H1 (cell line): ENCODE data around the gene RNF225. TPM values are rescaled to one million over a fixed set of nuclear protein-coding genes. Genes with fewer than 3 reads are reported as not detected.

Experiments
- CTCF ChIA-PET: fragments of 300-600 bp; sonication (Branson Sonifier 250); formaldehyde crosslinking; loops from one replicate; lab custom pipeline; 2021; ENCODE audit not compliant: partially characterized antibody; lab: Charles Lee
- POLR2A ChIA-PET: fragments of 300-600 bp; sonication (Branson Sonifier 250); formaldehyde crosslinking; loops from one replicate; lab custom pipeline; 2021; ENCODE audit warnings: inconsistent platforms; ENCODE audit not compliant: partially characterized antibody; lab: Charles Lee
- DNase-seq, 2 experiments: peaks; one replicate each; pipeline versions ENCODE4 v3.0.0 to v3.0.0-alpha.2; 2010 to 2022; ENCODE audit warnings: low spot score in 2 of 2, low read depth in 1 of 2, mixed read lengths in 1 of 2
- FAIRE-seq: peaks from 2 replicates; lab custom pipeline; 2011; peaks lifted over from hg19 to GRCh38; lab: Jason Lieb, UNC
- H2AFZ ChIP-seq: 2 replicates; pipeline ENCODE4 v1.8.1; 2012; ENCODE audit warnings: low read length, inconsistent platforms
- H2AK5ac ChIP-seq: 2 replicates; pipeline ENCODE4 v1.6.1; 2013; ENCODE audit warnings: low read depth, low read length
- H2BK120ac ChIP-seq: replicated peaks from 2 replicates; pipeline ENCODE3; 2013; ENCODE audit warnings: low read depth, low read length, inconsistent platforms
- H2BK12ac ChIP-seq: 2 replicates; pipeline ENCODE4 v1.6.1; 2013; ENCODE audit warnings: low read depth, low read length
- H2BK15ac ChIP-seq: 2 replicates; pipeline ENCODE4 v1.6.1; 2013; ENCODE audit warnings: low read length
- H2BK20ac ChIP-seq: 2 replicates; pipeline ENCODE4 v1.6.1; 2013; ENCODE audit warnings: low read length
- H2BK5ac ChIP-seq: 2 replicates; pipeline ENCODE4 v1.6.1; 2013; ENCODE audit warnings: low read depth, low read length
- H3K14ac ChIP-seq: 2 replicates; pipeline ENCODE4 v1.6.1; 2013; ENCODE audit warnings: inconsistent platforms; ENCODE audit not compliant: insufficient read length
- H3K18ac ChIP-seq: 2 replicates; pipeline ENCODE4 v1.6.1; 2013; ENCODE audit warnings: low read length; ENCODE audit errors: extremely low read depth
- H3K23ac ChIP-seq: 2 replicates; pipeline ENCODE4 v1.6.1; 2013; ENCODE audit warnings: inconsistent platforms; ENCODE audit not compliant: insufficient read length
- H3K23me2 ChIP-seq: 2 replicates; pipeline ENCODE4 v1.6.1; 2013; ENCODE audit warnings: low read depth, low read length
- H3K27ac ChIP-seq: 2 replicates; pipeline ENCODE4 v1.6.1; 2011; ENCODE audit warnings: low read depth, low read length, inconsistent platforms
- H3K27me3 ChIP-seq, 4 experiments: replicated peaks in 1 of 4; 1 replicate in 1 of 4; 2 replicates in 3 of 4; pipeline versions ENCODE4 v1.6.1 to v1.8.1; 2011 to 2013; ENCODE audit warnings: low read length in 3 of 4, mild to moderate bottlenecking in 3 of 4, inconsistent platforms in 2 of 4, mixed read lengths in 2 of 4, moderate library complexity in 1 of 4; ENCODE audit not compliant: control insufficient read depth in 3 of 4, insufficient read depth in 3 of 4; ENCODE audit errors: extremely low read depth in 1 of 4
- H3K36me3 ChIP-seq, 4 experiments: 2 replicates each; pipeline versions ENCODE4 v1.6.1 to v1.8.1; 2011 to 2013; ENCODE audit warnings: mild to moderate bottlenecking in 4 of 4, low read length in 3 of 4, moderate library complexity in 2 of 4, control low read depth in 1 of 4, inconsistent platforms in 1 of 4; ENCODE audit not compliant: insufficient read depth in 4 of 4, control insufficient read depth in 2 of 4
- H3K4ac ChIP-seq: replicated peaks from 2 replicates; pipeline ENCODE3; 2013; ENCODE audit warnings: low read length, low read depth, mixed read lengths, inconsistent platforms; ENCODE audit not compliant: insufficient read length
- H3K4me1 ChIP-seq, 4 experiments: replicated peaks in 1 of 4; 1 replicate in 1 of 4; 2 replicates in 3 of 4; pipeline versions ENCODE4 v1.6.1 to v1.8.1; 2011 to 2013; ENCODE audit warnings: low read length in 3 of 4, inconsistent platforms in 2 of 4, mixed read lengths in 1 of 4; ENCODE audit not compliant: insufficient read depth in 4 of 4, control insufficient read depth in 3 of 4
- H3K4me2 ChIP-seq, 2 experiments: 2 replicates each; pipeline versions ENCODE4 v1.6.1 to v1.8.1; 2011 to 2013; ENCODE audit warnings: low read depth in 2 of 2, low read length in 2 of 2, control low read depth in 1 of 2, inconsistent platforms in 1 of 2, mild to moderate bottlenecking in 1 of 2; ENCODE audit not compliant: insufficient read depth in 1 of 2
- H3K4me3 ChIP-seq, 4 experiments: fragments of 200-600, 300-600 bp in 1 of 4; sonication (generic), shearing (Covaris generic), sonication (Bioruptor Twin) in 1 of 4; 2 replicates each; pipeline versions ENCODE4 v1.5.1 to v1.8.1; 2011 to 2016; ENCODE audit warnings: low read length in 4 of 4, low read depth in 3 of 4, control low read depth in 2 of 4, inconsistent platforms in 2 of 4, mild to moderate bottlenecking in 2 of 4, mixed read lengths in 1 of 4, moderate library complexity in 1 of 4; ENCODE audit not compliant: insufficient read depth in 2 of 4; ENCODE audit errors: extremely low read depth in 1 of 4
- H3K56ac ChIP-seq: replicated peaks from 2 replicates; pipeline ENCODE3; 2013; ENCODE audit warnings: low read depth, mild to moderate bottlenecking, mixed read lengths, low read length, inconsistent platforms; ENCODE audit not compliant: insufficient read length
- H3K79me1 ChIP-seq: 2 replicates; pipeline ENCODE4 v1.6.1; 2013; ENCODE audit warnings: low read depth, low read length, control low read depth
- H3K79me2 ChIP-seq, 2 experiments: 2 replicates each; pipeline versions ENCODE4 v1.6.1 to v1.8.1; 2012 to 2013; ENCODE audit warnings: low read length in 2 of 2, mild to moderate bottlenecking in 2 of 2, inconsistent platforms in 1 of 2; ENCODE audit not compliant: insufficient read depth in 2 of 2, control insufficient read depth in 1 of 2
- H3K9ac ChIP-seq, 4 experiments: replicated peaks in 1 of 4; 1 replicate in 1 of 4; 2 replicates in 3 of 4; pipeline versions ENCODE4 v1.6.1 to v1.8.1; 2011 to 2013; ENCODE audit warnings: low read depth in 3 of 4, low read length in 3 of 4, control low read depth in 2 of 4, mild to moderate bottlenecking in 2 of 4, moderate library complexity in 2 of 4, inconsistent platforms in 1 of 4; ENCODE audit errors: extremely low read depth in 1 of 4
- H3K9me3 ChIP-seq, 2 experiments: 2 replicates each; pipeline versions ENCODE4 v1.6.1 to v1.8.1; 2012 to 2013; ENCODE audit warnings: mild to moderate bottlenecking in 2 of 2, moderate library complexity in 2 of 2, control low read depth in 1 of 2, inconsistent platforms in 1 of 2, low read depth in 1 of 2, low read length in 1 of 2, mixed read lengths in 1 of 2; ENCODE audit not compliant: insufficient read depth in 2 of 2
- H4K20me1 ChIP-seq, 2 experiments: replicated peaks in 1 of 2; 2 replicates each; pipeline versions ENCODE3 to v1.8.1; 2011 to 2013; ENCODE audit warnings: inconsistent platforms in 2 of 2, low read length in 2 of 2, mild to moderate bottlenecking in 1 of 2; ENCODE audit not compliant: insufficient read depth in 2 of 2, control insufficient read depth in 1 of 2
- H4K5ac ChIP-seq: 2 replicates; pipeline ENCODE4 v1.6.1; 2013; ENCODE audit warnings: low read length, low read depth, mixed read lengths, inconsistent platforms; ENCODE audit not compliant: insufficient read length
- H4K8ac ChIP-seq: 2 replicates; pipeline ENCODE4 v1.8.0; 2013; ENCODE audit warnings: mild to moderate bottlenecking, moderate library complexity, low read length, inconsistent platforms; ENCODE audit not compliant: insufficient read depth; ENCODE audit errors: extremely low read depth
- H4K91ac ChIP-seq: replicated peaks from 2 replicates; pipeline ENCODE3; 2013; ENCODE audit warnings: low read length, mixed read lengths, inconsistent platforms; ENCODE audit not compliant: insufficient read length
- BACH1 ChIP-seq: IDR thresholded peaks from 2 replicates; pipeline ENCODE4 v1.6.1; 2012; ENCODE audit warnings: low read length, improper control_type of control experiment
- CHD2 ChIP-seq: IDR thresholded peaks from 2 replicates; pipeline ENCODE4 v1.6.1; 2012; ENCODE audit warnings: low read length, improper control_type of control experiment
- EGR1 ChIP-seq: IDR thresholded peaks from 2 replicates; pipeline ENCODE4 v1.6.1; 2011; ENCODE audit warnings: low read depth, low read length, borderline replicate concordance
- HDAC6 ChIP-seq: IDR thresholded peaks from one replicate; pipeline ENCODE4 v1.7.1; 2012; ENCODE audit warnings: low read depth, mild to moderate bottlenecking, inconsistent platforms, low read length, moderate library complexity
- KDM1A ChIP-seq: fragments of 200-600, 300-600 bp; sonication (generic); IDR thresholded peaks from 2 replicates; pipeline ENCODE4 v1.7.1; 2016; ENCODE audit warnings: mild to moderate bottlenecking, low read length, borderline replicate concordance
- NANOG ChIP-seq: IDR thresholded peaks from 2 replicates; pipeline ENCODE4 v1.6.1; 2011; ENCODE audit warnings: low read length, low read depth, mild to moderate bottlenecking, inconsistent platforms; ENCODE audit not compliant: insufficient read depth, poor library complexity, severe bottlenecking
- RAD21 ChIP-seq, 2 experiments: IDR thresholded peaks in 1 of 2; conservative IDR thresholded peaks in 1 of 2; 2 replicates each; pipeline ENCODE4 v1.6.1; 2011; ENCODE audit warnings: low read depth in 2 of 2, low read length in 2 of 2, improper control_type of control experiment in 1 of 2, inconsistent platforms in 1 of 2, mild to moderate bottlenecking in 1 of 2, moderate library complexity in 1 of 2
- RNF2 ChIP-seq: fragments of 200-900, 300-1000 bp; sonication (generic); IDR thresholded peaks from 2 replicates; pipeline ENCODE4 v1.7.1; 2016; ENCODE audit warnings: borderline replicate concordance, low read depth, mild to moderate bottlenecking, antibody characterized with exemption, low read length; ENCODE audit not compliant: poor library complexity, severe bottlenecking; ENCODE audit errors: missing control alignments
- SRF ChIP-seq: IDR thresholded peaks from 2 replicates; pipeline ENCODE4 v1.6.1; 2011; ENCODE audit warnings: mild to moderate bottlenecking, low read depth, low read length, moderate library complexity
- SUZ12 ChIP-seq: fragments of 200-600 bp; sonication (generic); IDR thresholded peaks from 2 replicates; pipeline ENCODE4 v1.6.1; 2012; ENCODE audit warnings: mild to moderate bottlenecking, inconsistent platforms, low read length, moderate library complexity, mixed read lengths
- YY1 ChIP-seq: IDR thresholded peaks from 2 replicates; pipeline ENCODE4 v1.6.1; 2011; ENCODE audit warnings: low read depth, mild to moderate bottlenecking, low read length
- WGBS, 2 experiments: shearing (Covaris generic) in 1 of 2; methylation state at CpG; one replicate each; pipeline versions ENCODE4 v1.1.6 to v1.1.7; 2013 to 2015; ENCODE audit warnings: low lambda C conversion rate in 2 of 2, mixed read lengths in 2 of 2, inconsistent platforms in 1 of 2, low coverage in 1 of 2, missing lambda C conversion rate in 1 of 2; ENCODE audit not compliant: insufficient replicate concordance in 2 of 2, insufficient coverage in 1 of 2, insufficient read length in 1 of 2; ENCODE audit errors: extremely low coverage in 1 of 2, missing lambda C conversion rate in 1 of 2; 5-methylcytosine and 5-hydroxymethylcytosine counted together
- polyA plus RNA-seq, 7 experiments: library from polyadenylated mRNA; depleted of rRNA in 3 of 7; stranded (reverse) in 5 of 7; unstranded in 2 of 7; fragments of >200 nt in 5 of 7; fragments of 200-250 nt in 2 of 7; gene quantifications; 1 replicate in 5 of 7; 2 replicates in 1 of 7; 4 replicates in 1 of 7; pipeline versions ENCODE4 v1.2.1 to v1.2.3, GENCODE V29; 2011 to 2013; ENCODE audit warnings: missing spikeins in 2 of 7, mixed read lengths in 2 of 7
- total RNA-seq: library from RNA; stranded (reverse); fragmentation: NEBNext Ultra II Directional; extraction: Animal tissue kit (Norgen Biotek cat#: 25700); gene quantifications from 2 replicates; pipeline ENCODE4 v1.2.1, GENCODE V29; 2021

Gene RNF225
- total and polyA plus RNA-seq, 2 of the 8 experiments (the other 6 are each of a cell fraction or from before 2014, with no cell fraction given) = 0.17 to 1.0 TPM

DNA sequence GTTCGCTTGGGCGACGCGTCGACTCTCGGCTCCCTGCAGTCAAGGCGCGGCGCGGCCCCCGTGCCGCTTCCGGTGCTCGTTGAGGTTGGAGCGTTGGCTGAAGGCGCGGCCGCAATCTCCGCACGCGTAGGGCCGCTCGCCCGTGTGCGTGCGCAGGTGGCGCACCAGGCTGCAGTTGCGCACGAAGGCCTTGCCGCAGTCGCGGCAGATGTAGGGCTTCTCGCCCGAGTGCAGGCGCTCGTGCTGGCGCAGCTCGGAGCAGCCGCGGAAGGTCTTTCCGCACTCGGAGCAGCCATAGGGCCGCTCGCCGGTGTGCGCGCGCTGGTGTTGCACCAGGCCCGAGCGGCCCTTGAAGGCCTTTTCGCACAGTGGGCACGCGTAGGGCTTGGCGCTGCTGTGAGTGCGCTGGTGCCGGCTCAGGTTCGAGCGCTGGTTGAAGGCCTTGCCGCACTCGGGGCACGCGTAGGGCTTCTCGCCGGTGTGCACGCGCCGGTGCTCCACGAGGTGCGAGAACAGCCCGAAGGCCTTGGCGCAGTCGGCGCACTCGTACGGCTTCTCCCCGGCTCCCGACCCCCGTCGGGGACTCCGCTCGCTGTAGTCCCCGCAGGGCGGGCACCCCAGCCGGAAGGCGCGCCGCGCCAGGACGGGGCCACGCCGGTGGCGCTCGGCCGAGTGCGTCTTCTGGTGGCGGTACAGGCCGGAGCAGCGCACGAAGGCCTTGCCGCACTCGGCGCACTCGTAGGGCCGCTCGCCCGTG is 27.6 kb upstream of the RNF225 start:
- Histone ChIP-seq H3K23me2 (peaks cover under 1% of the 10 kb centered on the region; the same call in 1 of the 2 replicates), H3K9me3 (no peaks in the 10 kb centered on the region), H2BK12ac (no peak overlapping the region), H2AFZ (no peak overlapping the region), H2BK120ac (no peak overlapping the region), H3K56ac (no peak overlapping the region), H2BK5ac (no peak overlapping the region), H2BK15ac (no peak overlapping the region), H4K91ac (no peak overlapping the region), H3K4me3 (no peak overlapping the region), H2AK5ac (no peak overlapping the region), H3K27ac (no peak overlapping the region), H3K36me3 (peaks cover 0 to 2% (median 0%) of the 10 kb centered on the region in 4 experiments; a peak in 2 of 8 replicates), H3K9ac (no peak overlapping the region; a peak in 1 of 7 replicates), H3K79me1 (no peaks in the 10 kb centered on the region), H3K4ac (no peak overlapping the region), H4K8ac (no peak overlapping the region), H3K4me2 (no peak overlapping the region), H3K23ac (no peak overlapping the region), H3K18ac (no peak overlapping the region), H4K5ac (no peak overlapping the region), H3K79me2 (no peaks in the 10 kb centered on the region), H3K14ac (no peak overlapping the region), H3K4me1 (no peaks in the 10 kb centered on the region), H4K20me1 (peaks cover 0 to 3% of the 10 kb centered on the region in 2 experiments), H2BK20ac (no peak overlapping the region), H3K27me3 (no peaks in the 10 kb centered on the region)
- POLR2A ChIA-PET = interaction anchor here (2.1 to 7.6 kb wide), 2 partner anchors 8 to 19 kb away, joined by 8 to 94 read pairs; partner anchors contain the start of gene RPS5
- CTCF ChIA-PET = interaction anchor here (0.8 to 2.4 kb wide), 7 partner anchors 11 to 84 kb away, joined by 3 to 11 read pairs (median 4); partner anchors contain the start of gene ZNF324B
- DNase-seq = no peak
- FAIRE-seq = no peak
- WGBS, 2 experiments = 96% methylated on average over 66 of the region's 106 CpGs; no CpG with 5 or more reads in 1 of the 2 experiments
- no peak for TF ChIP-seq KDM1A
- TF ChIP-seq RNF2 = no peak
- no peak for TF ChIP-seq RAD21 (IDR thresholded peaks at IDR 0.05 in 1 of 2, conservative IDR thresholded peaks at IDR 0.05 in 1 of 2; ENCODE audit: low read depth in 2 of 2, low read length in 2 of 2)
- no peak for TF ChIP-seq BACH1
- TF ChIP-seq EGR1 = no peak
- no peak for TF ChIP-seq HDAC6
- no peak for TF ChIP-seq CHD2
- TF ChIP-seq YY1 = no peak
- no peak for TF ChIP-seq SRF
- TF ChIP-seq NANOG = no peak
- no peak for TF ChIP-seq SUZ12
